Measurements from ENCODE around the gene GNAI2.
"Not testable (repeated sequence)": the region's sequence is repeated elsewhere in the genome, so short reads cannot be mapped to it uniquely, and the experiment has no call there.

The GNAI2 gene

DNA sequence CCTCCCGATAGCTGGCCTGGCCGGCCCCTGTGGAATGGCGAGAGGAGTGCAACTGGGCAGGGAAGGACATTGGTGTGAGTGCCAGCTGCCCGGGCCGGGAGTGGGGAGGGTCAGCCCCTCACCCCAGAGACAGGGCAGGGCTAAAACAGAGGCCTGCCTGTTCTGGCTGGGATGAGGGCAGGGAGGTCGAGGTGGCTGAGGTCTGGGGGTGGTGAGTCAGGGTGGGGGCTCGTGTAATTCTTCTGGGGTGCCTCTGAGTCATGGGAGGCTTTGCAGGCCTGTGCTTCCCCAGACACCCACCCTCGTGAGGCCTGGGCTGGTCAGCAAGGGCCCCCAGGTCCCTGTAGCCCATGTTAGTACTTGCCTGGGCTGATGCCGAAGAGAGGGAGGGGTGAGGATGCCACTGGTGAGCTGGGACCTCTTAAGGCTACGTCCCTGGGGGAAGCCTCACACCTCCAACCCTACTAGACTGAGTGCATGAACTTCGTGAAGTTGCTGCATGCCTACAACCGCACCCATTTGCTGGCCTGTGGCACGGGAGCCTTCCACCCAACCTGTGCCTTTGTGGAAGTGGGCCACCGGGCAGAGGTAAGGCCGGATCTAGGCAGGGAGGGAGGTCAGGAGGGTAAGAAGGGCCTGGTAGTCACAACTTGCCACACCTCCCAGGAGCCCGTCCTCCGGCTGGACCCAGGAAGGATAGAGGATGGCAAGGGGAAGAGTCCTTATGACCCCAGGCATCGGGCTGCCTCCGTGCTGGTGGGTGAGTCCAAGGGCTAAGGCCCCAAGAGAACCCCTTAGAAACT is 34.6 kb downstream of the GNAI2 start:
- H3K4me3 ChIP-seq (ENCODE audit: low read depth, low read length), result no peak overlapping the region
- peaks cover 17% of the 10 kb centered on the region for H3K4me1 ChIP-seq (ENCODE audit: control insufficient read depth, insufficient read depth, low read length)
- no peak overlapping the region for H3K9ac ChIP-seq (ENCODE audit: low read depth, low read length)
- H3K36me3 ChIP-seq (ENCODE audit: control insufficient read depth, insufficient read depth, low read length), result peaks cover 4% of the 10 kb centered on the region
- H3K27me3 ChIP-seq (ENCODE audit: control insufficient read depth, insufficient read depth, low read length), result peaks cover 27% of the 10 kb centered on the region
- H3K9me3 ChIP-seq (ENCODE audit: control insufficient read depth, insufficient read depth, low read length), result no peaks in the 10 kb centered on the region

DNA sequence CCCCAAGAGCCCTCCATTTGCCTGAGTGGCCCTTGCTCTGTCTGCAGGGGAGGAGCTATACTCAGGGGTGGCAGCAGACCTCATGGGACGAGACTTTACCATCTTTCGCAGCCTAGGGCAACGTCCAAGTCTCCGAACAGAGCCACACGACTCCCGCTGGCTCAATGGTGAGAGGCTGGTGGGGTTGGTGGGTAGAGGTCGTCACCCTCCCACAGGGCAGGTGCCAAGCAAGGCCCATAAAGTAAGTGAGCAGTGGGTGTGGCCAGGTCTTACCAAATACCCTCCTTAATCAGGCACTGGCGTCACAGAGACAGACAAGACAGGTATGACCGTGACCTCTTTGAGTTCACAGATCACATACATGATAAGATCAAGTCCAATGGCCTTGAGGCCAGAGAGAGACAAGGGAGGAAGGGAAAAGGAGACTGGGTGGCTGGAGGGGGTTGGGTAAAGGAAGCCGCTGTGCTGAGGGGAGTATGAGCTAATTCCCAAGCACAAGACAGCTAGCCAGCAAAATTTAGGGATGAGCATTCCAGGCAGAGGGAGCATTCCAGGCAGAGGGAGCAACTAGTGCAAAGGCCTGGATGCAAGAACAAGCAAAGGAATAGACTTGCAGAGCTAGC is 35.4 kb downstream of the GNAI2 start:
- H3K9ac ChIP-seq (ENCODE audit: low read depth, low read length), result no peak overlapping the region
- peaks cover 17% of the 10 kb centered on the region for H3K4me1 ChIP-seq (ENCODE audit: control insufficient read depth, insufficient read depth, low read length)
- H3K36me3 ChIP-seq (ENCODE audit: control insufficient read depth, insufficient read depth, low read length), result peaks cover 4% of the 10 kb centered on the region
- no peak overlapping the region for H3K4me3 ChIP-seq (ENCODE audit: low read depth, low read length)
- H3K27me3 ChIP-seq (ENCODE audit: control insufficient read depth, insufficient read depth, low read length), result peaks cover 34% of the 10 kb centered on the region
- H3K9me3 ChIP-seq (ENCODE audit: control insufficient read depth, insufficient read depth, low read length), result no peaks in the 10 kb centered on the region

DNA sequence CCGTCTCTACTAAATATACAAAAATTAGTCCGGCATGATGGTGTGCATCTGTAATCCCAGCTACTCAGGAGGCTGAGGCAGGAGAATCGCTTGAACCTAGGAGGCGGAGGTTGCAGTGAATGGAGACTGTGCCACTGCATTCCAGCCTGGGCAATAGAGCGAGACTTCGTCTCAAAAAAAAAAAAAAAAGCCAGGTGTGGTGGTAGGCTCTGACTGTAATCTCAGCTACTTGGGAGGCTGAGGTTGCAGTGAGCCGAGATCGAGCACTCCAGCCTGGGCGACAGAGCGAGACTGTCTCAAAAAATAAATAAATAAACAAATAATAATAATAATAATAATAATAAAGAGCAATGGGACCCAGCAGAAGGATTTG is 36.5 kb downstream of the GNAI2 start:
- Histone ChIP-seq H3K4me1 (ENCODE audit: control insufficient read depth, insufficient read depth, low read length) (peaks cover 16% of the 10 kb centered on the region), H3K27me3 (ENCODE audit: control insufficient read depth, insufficient read depth, low read length) (peaks cover 42% of the 10 kb centered on the region)
- H3K36me3 ChIP-seq (ENCODE audit: control insufficient read depth, insufficient read depth, low read length); H3K4me3 ChIP-seq (ENCODE audit: low read depth, low read length); H3K9ac ChIP-seq (ENCODE audit: low read depth, low read length); H3K9me3 ChIP-seq (ENCODE audit: control insufficient read depth, insufficient read depth, low read length): not testable (repeated sequence)

DNA sequence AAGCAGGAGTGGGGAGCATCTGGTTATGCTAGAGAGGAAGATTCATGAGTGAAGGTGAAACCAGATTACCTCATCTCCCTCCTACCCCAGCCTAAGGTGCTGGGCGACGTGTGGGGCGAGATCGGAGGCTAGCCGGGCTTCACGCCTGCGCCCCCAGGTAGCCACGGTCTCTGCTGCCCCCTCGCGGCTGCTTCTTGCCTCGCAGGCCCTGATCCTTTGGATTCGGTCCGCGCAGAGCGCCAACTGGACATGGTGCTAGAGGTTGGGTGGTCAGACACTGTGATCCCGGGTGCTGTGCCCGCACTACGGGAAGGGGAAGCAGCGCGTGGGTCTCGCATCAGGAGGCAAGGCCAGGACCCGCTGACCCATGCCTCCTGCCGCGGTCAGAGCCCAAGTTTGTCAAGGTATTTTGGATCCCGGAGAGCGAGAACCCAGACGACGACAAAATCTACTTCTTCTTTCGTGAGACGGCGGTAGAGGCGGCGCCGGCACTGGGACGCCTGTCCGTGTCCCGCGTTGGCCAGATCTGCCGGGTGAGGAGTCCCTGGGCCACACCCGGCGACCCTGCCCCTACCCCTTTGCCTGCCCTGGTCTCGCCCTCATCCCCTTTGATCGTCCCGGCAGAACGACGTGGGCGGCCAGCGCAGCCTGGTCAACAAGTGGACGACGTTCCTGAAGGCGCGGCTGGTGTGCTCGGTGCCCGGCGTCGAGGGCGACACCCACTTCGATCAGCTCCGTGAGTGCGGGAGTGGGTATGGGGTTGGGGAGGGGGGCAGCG is 37.1 kb downstream of the GNAI2 start:
- peaks cover 12% of the 10 kb centered on the region for H3K4me1 ChIP-seq (ENCODE audit: control insufficient read depth, insufficient read depth, low read length)
- peaks cover 4% of the 10 kb centered on the region for H3K36me3 ChIP-seq (ENCODE audit: control insufficient read depth, insufficient read depth, low read length)
- H3K9ac ChIP-seq (ENCODE audit: low read depth, low read length), result no peak overlapping the region
- H3K27me3 ChIP-seq (ENCODE audit: control insufficient read depth, insufficient read depth, low read length), result peaks cover 44% of the 10 kb centered on the region
- no peaks in the 10 kb centered on the region for H3K9me3 ChIP-seq (ENCODE audit: control insufficient read depth, insufficient read depth, low read length)
- peak overlapping the region; percentile 47 for H3K4me3 ChIP-seq (ENCODE audit: low read depth, low read length)

DNA sequence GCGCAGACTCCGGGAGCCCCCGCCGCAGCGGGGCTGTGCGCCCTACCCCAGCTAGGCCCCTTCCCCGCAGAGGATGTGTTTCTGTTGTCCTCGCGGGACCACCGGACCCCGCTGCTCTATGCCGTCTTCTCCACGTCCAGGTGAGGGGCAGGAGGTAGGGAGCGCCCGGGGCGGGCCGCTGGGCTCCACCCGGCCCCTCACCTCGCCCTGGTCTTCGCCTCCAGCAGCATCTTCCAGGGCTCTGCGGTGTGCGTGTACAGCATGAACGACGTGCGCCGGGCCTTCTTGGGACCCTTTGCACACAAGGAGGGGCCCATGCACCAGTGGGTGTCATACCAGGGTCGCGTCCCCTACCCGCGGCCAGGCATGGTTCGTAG is 37.7 kb downstream of the GNAI2 start:
- H3K9me3 ChIP-seq (ENCODE audit: control insufficient read depth, insufficient read depth, low read length), result no peaks in the 10 kb centered on the region
- peaks cover 46% of the 10 kb centered on the region for H3K27me3 ChIP-seq (ENCODE audit: control insufficient read depth, insufficient read depth, low read length)
- no peak overlapping the region for H3K9ac ChIP-seq (ENCODE audit: low read depth, low read length)
- H3K36me3 ChIP-seq (ENCODE audit: control insufficient read depth, insufficient read depth, low read length), result peaks cover 4% of the 10 kb centered on the region
- peaks cover 9% of the 10 kb centered on the region for H3K4me1 ChIP-seq (ENCODE audit: control insufficient read depth, insufficient read depth, low read length)
- H3K4me3 ChIP-seq (ENCODE audit: low read depth, low read length), result peak overlapping the region; percentile 47

DNA sequence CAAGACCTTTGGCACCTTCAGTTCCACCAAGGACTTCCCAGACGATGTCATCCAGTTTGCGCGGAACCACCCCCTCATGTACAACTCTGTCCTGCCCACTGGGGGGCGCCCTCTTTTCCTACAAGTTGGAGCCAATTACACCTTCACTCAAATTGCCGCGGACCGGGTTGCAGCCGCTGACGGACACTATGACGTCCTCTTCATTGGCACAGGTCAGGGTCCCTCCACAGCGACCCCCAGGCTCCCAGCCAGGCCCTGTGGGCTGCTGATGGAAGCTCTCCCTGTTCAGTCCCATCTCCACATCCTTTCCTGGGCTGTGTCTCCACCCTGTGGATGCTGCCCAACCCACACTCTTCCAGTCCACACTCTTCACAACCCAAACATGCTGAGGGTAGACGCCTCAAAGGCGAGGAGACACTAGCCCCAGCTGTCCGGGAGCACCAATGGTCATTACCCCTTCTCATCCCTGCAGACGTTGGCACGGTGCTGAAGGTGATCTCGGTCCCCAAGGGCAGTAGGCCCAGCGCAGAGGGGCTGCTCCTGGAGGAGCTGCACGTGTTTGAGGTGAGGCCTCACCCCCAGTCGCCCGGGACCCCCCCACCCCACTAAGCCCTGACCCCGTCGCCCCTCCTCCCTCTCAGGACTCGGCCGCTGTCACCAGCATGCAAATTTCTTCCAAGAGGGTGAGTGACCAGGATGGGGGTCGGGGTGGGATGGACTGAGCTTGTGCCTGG is 38.5 kb downstream of the GNAI2 start:
- no peaks in the 10 kb centered on the region for H3K9me3 ChIP-seq (ENCODE audit: control insufficient read depth, insufficient read depth, low read length)
- H3K27me3 ChIP-seq (ENCODE audit: control insufficient read depth, insufficient read depth, low read length), result peaks cover 46% of the 10 kb centered on the region
- peak overlapping the region; percentile 55 for H3K4me3 ChIP-seq (ENCODE audit: low read depth, low read length)

DNA sequence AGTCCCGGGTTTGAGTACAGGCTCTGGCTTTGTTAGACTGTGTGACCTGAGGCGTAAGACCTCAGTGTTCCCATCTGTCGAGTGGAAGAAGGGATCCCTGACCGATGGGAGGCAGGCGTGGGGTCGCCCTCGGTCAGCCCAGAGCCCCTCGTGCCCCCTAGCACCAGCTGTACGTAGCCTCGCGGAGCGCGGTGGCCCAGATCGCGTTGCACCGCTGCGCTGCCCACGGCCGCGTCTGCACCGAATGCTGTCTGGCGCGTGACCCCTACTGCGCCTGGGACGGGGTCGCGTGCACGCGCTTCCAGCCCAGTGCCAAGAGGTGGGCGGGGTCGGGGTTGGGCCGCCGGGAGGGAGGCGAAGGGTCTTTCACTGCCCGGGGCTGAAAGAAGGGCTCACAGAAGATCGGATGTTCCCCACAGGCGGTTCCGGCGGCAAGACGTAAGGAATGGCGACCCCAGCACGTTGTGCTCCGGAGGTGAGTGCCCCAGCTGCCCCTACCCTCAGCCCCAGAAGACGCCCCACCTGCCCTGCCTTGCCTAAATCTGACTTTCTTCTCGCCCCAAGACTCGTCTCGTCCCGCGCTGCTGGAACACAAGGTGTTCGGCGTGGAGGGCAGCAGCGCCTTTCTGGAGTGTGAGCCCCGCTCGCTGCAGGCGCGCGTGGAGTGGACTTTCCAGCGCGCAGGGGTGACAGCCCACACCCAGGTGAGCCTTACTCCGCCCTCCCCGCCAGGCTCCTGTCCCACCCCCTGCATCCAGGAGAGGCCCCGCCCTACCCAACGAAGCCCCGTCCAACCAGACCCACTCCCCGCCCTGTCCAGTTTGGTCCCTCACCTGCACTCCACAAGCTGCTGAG is 39.4 kb downstream of the GNAI2 start:
- H3K36me3 ChIP-seq (ENCODE audit: control insufficient read depth, insufficient read depth, low read length), result peaks cover 4% of the 10 kb centered on the region
- H3K9ac ChIP-seq (ENCODE audit: low read depth, low read length), result no peak overlapping the region
- peaks cover 46% of the 10 kb centered on the region for H3K27me3 ChIP-seq (ENCODE audit: control insufficient read depth, insufficient read depth, low read length)
- H3K4me3 ChIP-seq (ENCODE audit: low read depth, low read length), result peak overlapping the region; percentile 55
- peaks cover 3% of the 10 kb centered on the region for H3K4me1 ChIP-seq (ENCODE audit: control insufficient read depth, insufficient read depth, low read length)
- H3K9me3 ChIP-seq (ENCODE audit: control insufficient read depth, insufficient read depth, low read length), result no peaks in the 10 kb centered on the region

More for the DNA sequence above, 38.5 kb downstream of the GNAI2 start:
- Histone ChIP-seq H3K4me1 (ENCODE audit: control insufficient read depth, insufficient read depth, low read length) (peaks cover 5% of the 10 kb centered on the region), H3K9ac (ENCODE audit: low read depth, low read length) (no peak overlapping the region), H3K36me3 (ENCODE audit: control insufficient read depth, insufficient read depth, low read length) (peaks cover 4% of the 10 kb centered on the region)

DNA sequence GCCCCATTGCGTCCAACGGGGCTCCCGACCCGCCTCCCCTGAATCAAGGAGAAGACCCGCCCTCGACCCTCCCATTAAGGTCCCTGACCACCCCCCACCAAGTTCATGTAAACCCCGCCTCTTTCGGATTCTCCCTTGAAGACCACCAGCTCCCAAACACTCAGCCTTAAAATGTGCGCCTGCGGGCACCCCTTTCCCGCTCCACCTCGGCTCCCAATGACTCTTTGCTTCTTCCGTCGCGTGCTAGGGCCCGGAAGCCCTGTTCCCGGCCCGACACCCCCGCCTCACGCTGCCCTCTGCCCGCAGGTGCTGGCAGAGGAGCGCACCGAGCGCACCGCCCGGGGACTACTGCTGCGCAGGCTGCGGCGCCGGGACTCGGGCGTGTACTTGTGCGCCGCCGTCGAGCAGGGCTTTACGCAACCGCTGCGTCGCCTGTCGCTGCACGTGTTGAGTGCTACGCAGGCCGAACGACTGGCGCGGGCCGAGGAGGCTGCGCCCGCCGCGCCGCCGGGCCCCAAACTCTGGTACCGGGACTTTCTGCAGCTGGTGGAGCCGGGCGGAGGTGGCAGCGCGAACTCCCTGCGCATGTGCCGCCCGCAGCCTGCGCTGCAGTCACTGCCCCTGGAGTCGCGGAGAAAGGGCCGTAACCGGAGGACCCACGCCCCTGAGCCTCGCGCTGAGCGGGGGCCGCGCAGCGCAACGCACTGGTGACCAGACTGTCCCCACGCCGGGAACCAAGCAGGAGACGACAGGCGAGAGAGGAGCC is 40.2 kb downstream of the GNAI2 start:
- Histone ChIP-seq H3K27me3 (ENCODE audit: control insufficient read depth, insufficient read depth, low read length) (peaks cover 46% of the 10 kb centered on the region), H3K4me3 (ENCODE audit: low read depth, low read length) (peak overlapping the region; percentile 55), H3K9ac (ENCODE audit: low read depth, low read length) (peak overlapping the region; percentile 37), H3K36me3 (ENCODE audit: control insufficient read depth, insufficient read depth, low read length) (no peaks in the 10 kb centered on the region), H3K9me3 (ENCODE audit: control insufficient read depth, insufficient read depth, low read length) (no peaks in the 10 kb centered on the region), H3K4me1 (ENCODE audit: control insufficient read depth, insufficient read depth, low read length) (peaks cover 3% of the 10 kb centered on the region)

DNA sequence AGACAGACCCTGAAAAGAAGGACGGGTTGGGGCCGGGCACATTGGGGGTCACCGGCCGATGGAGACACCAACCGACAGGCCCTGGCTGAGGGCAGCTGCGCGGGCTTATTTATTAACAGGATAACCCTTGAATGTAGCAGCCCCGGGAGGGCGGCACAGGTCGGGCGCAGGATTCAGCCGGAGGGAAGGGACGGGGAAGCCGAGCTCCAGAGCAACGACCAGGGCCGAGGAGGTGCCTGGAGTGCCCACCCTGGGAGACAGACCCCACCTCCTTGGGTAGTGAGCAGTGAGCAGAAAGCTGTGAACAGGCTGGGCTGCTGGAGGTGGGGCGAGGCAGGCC is 40.7 kb downstream of the GNAI2 start:
- H3K36me3 ChIP-seq (ENCODE audit: control insufficient read depth, insufficient read depth, low read length), result no peaks in the 10 kb centered on the region

DNA sequence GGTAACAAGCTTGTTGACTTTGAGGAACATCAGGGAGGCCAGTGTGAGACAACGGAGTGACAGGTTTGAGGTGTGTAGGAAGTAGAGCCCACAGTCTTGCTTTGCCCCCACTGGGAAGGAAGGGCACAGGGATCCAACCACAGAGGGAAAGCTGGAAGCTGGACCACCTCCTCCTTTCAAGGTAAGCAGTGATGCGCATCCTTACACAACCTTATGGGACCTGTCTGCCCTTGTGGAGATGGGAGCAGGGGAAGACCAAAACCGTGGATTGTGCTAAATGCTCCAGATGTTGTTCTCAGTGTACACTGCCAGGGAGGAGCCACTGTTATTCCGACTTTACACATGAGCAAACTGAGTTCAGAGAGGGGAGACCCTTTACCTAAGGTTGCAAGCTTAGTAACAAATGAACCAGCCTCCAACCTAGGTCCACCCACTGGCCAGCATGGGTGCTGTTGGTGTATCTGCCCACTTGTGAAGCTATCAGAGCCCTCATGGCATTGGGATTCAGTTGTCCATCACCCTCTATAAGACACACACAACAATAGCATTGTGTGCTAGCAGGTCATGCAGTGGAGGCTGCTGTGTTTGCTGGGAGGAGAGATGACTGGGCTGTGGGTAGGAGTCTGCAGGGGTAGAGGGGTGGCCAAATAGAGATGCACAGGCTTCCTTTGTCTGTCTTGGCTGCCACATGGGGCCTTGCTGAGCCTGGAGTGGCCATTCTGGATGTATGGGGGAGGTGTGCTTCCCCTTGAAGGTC is 42.3 kb downstream of the GNAI2 start:
- H3K4me3 ChIP-seq (ENCODE audit: low read depth, low read length), result no peak overlapping the region
- H3K27me3 ChIP-seq (ENCODE audit: control insufficient read depth, insufficient read depth, low read length), result peaks cover 43% of the 10 kb centered on the region
- H3K9ac ChIP-seq (ENCODE audit: low read depth, low read length), result no peak overlapping the region
- no peaks in the 10 kb centered on the region for H3K36me3 ChIP-seq (ENCODE audit: control insufficient read depth, insufficient read depth, low read length)
- H3K4me1 ChIP-seq (ENCODE audit: control insufficient read depth, insufficient read depth, low read length), result peaks cover 3% of the 10 kb centered on the region
- H3K9me3 ChIP-seq (ENCODE audit: control insufficient read depth, insufficient read depth, low read length), result no peaks in the 10 kb centered on the region

More for the DNA sequence above, 40.7 kb downstream of the GNAI2 start:
- H3K27me3 ChIP-seq (ENCODE audit: control insufficient read depth, insufficient read depth, low read length), result peaks cover 46% of the 10 kb centered on the region
- no peaks in the 10 kb centered on the region for H3K9me3 ChIP-seq (ENCODE audit: control insufficient read depth, insufficient read depth, low read length)
- H3K4me3 ChIP-seq (ENCODE audit: low read depth, low read length), result peak overlapping the region; percentile 55
- H3K4me1 ChIP-seq (ENCODE audit: control insufficient read depth, insufficient read depth, low read length), result peaks cover 3% of the 10 kb centered on the region
- peak overlapping the region; percentile 37 for H3K9ac ChIP-seq (ENCODE audit: low read depth, low read length)

All from iPS-15b (cell line).